ENCODE measurements around the gene ERH.
"Not testable (repeated sequence)": the region's sequence is repeated elsewhere in the genome, so short reads cannot be mapped to it uniquely, and the experiment has no call there.

ERH gene

DNA sequence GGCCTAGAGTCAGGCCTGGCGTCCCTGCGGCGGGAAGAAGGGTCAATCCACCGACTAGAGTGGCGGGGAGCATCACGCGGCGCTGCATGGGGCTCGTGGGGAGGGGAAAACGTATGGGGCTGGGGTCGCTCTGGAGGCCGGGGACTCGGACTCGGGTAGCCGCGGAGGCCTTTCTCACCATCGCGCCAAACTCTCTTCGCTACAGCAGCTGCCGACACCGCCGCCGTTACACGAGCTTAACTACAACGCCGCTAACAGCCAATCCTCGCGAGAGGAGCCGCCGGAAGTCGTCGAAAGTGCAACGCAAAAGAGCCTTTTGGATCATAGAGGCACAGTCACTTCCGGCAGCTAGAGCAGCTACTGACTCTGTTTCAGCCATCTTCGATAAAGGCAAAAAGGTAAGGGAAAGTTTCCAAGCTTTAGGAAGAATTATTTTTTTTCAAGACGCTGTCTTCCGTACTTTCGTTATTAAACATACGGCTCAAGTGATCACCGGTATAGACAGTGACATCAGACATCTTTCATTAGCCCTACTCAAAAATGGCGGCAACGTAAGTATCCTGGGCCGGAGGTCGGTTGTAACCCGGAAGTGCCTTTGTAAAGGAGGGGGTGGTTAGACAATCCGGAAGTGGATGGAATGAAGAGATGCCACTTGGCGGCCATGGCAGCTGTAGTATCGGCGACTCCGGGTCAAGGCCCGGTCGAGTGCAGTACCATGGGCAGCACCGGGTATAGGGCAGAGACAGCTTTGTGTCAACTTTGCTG is at the start of gene ERH, which contains the start of gene SLC39A9:
Gene ERH (minus strand): TSS at position 247 of the 765 bp plus-strand sequence. CDS start 66 bp downstream, at position 181.
Gene SLC39A9 (plus strand): TSS at position 640 of the 765 bp plus-strand sequence. CDS start 678 bp downstream, outside the sequence.
- DNase-seq (ENCODE audit: low spot score) = peak; percentile 92

DNA sequence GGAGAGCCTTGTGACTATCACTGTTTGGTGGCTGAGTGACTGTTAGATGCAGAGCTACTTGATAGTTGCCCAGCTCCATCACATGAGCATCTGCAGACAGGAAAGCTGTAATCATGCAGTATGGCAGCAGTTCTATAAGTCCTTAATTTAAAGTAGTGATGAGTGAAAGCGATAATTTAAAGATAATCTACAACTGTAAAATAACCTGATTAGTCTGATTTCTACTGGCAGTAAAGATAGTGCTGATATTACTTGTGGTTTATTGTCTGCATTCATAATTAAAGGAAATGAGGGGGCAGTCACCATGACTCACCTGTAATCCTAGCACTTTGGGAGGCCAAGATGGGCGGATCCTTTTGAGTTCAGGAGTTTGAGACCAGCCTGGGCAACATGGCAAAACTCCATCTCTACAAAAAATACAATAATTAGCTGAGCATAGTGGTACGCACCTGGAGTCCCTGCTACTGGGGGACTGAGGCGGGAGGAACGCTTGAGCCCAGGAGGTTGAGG is 45.3 kb upstream of the ERH start:
- no peak for DNase-seq (ENCODE audit: low spot score)

DNA sequence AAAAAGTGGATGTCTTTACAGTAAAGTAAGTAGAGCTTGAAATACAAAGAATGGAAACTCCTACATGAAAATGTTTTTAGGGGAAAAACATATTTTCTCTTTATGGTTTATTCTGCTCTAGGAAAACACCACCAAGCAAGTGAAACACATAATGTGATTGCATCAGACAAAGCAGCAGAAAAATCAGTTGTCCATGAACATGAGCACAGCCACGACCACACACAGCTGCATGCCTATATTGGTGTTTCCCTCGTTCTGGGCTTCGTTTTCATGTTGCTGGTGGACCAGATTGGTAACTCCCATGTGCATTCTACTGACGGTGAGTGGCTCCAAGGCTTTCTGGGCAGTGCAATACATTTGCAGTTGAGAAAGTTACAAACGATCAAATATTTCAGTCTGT is 43.8 kb upstream of the ERH start:
- peak; percentile 12 for DNase-seq (ENCODE audit: low spot score)

DNA sequence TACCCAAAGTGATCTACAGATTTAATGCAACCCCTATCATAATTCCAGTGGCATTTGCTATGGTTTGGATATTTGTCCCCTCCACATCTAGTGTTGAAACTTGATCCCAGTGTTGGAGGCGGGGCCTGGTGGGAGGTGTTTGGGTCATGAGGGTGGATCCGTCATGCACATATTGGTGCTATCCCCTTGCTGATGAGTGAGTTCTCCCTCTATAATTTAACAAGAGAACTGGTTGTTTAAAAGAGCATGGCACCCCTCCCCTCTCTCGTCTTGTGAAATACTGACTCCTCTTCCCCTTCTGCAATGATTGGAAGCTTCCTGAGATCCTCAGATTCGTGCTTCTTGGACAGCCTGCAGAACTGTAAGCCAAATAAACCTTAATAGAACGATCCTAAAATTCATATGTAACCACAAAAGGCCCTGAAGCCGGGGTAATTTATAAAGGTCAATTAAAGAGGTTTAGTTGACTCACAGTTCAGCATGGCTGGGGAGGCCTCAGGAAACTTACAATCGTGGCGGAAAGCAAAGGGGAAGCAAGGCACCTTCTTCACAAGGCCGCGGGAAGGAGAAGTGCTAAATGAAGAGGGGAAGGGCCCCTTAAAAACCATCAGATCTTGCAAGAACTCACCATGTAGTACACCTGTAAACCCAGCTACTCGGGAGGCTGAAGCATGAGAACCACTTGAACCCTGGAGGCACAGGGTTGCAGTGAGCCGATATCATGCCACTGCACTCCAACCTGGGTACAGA is 41.6 kb upstream of the ERH start:
- no peak for DNase-seq (ENCODE audit: low spot score)

DNA sequence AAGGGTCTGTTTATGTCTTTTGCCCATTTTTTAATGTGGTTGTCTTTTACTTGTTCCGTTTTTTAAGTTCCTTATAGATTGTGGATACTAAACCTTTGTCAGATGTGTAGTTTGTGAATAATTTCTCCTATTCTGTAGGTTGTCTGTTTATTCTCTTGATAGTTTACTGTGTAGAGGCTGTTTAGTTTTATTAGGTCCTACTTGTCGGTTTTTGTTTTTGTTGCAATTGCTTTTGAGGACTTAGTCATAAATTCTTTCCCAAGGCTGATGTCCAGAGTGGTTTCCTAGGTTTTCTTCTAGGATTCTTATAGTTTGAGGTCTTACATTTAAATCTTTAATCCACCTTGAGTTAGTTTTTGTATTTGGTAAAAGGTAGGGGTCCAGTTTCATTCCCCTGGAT is 34.3 kb upstream of the ERH start:
- no peak for DNase-seq (ENCODE audit: low spot score)

DNA sequence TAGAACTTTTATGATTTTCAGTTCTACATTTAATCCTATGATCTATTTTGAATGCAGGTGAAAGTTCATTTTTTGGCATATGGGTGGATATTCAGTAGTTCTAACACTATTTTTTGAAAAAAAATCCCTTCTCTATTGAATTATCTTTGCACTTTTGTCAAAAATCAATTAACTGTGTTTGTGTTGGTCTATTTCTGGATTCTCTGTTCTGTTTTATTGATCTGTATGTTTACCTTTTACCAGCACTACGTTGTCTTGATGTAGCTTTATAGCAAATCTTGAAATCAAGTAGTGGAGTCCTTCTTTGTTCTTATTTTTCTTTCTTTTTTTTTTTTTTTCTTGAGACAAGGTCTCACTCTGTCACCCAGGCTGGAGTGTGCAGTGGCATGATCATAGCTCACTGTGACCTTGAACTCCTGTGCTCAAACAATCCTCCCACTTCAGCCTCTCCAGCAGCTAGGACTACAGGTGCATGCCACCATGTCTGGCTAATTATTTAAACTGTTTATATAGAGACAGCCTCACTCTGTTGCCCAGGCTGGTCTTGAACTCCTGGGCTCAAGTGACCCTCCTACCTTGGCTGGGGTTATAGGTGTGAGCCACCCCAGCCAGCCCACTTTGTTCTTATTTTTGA is 32.3 kb upstream of the ERH start:
- DNase-seq (ENCODE audit: low spot score) = no peak

DNA sequence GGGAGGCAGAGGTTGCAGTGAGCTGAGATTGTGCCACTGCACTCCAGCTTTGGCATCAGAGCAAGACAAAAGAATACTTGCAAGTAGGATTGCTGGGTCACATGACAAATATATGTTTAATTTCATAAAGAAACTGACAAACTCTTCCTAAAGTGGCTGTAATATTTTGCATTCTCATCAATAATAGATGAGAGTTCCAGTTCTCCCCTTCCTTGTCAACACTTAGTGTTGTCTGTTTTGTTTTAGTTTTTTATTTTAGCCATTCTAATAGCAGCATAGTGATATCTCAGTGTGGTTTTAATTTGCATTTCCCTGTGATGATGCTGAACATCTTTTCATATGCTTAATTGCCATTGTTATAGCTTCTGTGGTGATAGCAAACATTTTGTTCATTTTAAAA is 31.5 kb upstream of the ERH start:
- DNase-seq (ENCODE audit: low spot score) = no peak

DNA sequence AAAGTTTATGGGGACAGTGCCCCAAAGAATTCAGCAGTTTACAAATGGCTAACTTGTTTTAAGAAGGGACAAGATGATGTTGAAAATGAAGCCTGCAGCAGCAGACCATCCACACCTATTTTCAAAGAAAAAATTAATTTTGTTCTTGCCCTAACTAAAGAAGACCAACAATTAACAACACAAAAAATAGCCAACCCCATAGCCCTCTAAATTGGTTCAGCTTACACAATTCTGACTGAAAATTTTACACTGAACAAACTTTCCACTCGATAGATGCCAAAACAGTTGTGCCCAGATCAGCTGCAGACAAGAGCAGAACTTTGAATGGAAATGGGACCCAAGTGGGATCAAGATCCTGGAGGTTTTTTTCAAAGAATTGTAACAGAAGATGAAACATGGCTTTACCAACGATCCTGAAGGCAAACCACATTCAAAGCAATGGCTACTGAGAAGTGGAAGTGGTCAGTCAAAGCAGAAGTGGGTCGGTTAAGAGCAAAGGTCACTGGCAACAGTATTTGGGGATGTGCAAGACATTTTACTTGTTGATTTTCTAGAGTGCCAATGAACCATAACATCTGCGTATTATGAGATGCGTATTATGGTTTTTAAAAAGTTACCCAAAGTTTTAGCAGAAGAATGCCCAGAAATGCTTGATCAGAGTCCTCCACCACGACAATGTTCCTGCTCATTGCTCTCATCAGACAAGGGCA is 30.3 kb upstream of the ERH start:
- DNase-seq (ENCODE audit: low spot score) = no peak

DNA sequence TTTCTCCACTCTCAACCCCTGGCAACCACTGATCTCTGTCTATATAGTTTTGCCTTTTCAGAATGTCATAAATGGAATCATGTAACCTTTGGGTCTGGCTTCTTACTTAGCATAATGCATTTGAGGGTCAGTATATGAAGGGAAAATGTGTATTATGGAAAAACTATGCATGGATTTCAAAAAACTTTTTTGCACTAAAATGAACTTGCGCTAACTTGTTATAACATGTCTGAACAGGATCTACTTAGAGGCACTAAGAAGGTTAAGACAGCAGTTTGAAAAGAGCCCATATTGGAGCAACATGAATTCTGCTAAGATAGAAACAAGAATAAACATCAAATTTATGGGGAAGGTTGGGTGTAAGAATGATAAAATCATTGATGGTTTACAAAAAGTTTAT is 29.5 kb upstream of the ERH start:
- DNase-seq (ENCODE audit: low spot score) = no peak

DNA sequence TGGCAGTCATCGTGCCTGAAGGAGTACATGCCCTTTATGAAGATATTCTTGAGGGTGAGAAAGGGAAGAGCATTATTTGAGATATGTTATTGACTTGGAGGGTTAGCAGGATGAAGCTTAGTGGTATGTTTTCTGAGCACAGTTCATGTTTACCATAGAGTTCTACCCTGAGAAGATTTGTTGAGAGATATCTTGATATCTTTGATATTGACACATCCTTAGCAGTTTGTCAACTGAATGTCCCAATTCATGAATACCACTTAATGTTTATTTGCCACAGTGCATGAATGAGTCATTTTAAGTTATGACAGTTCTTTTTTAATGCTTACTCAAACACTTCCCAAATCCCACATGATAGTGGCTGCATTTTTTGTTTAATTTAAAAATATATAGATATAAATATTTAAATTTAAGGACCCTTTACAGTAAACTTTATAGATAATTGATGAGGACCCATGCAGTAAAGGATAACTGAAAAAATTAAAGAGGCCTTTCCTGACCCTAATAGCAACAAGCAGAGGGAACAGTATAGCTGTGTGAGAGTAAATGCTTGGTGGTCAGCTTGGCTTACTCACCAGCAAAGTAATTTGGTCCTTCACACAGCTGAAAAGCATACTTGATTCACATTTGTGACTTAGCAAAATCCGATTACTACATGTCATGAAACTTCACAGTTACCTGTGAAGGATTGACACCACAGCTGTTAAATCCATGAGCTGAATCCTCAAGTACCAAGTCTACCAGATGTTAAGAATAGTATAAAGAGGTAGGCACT is 26.2 kb upstream of the ERH start:
- DNase-seq (ENCODE audit: low spot score) = no peak

DNA sequence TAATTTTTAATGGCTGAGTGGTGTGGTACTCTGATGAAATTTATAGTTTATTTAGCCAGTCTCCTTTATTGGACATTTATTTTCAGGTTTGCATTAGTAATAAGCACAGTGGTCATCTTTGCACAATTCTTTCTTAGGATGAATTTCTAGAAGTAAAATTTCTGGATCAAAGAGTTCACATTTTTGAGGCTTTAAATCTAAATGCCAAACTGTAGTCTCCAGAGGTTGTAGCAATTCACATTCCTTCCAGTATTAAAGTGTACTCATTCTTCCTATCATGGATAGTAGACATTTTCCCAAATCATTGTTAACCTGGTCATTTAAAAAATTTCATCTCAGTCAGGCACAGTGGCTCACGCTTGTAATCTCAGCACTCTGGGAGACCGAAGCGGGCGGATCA is 25.2 kb upstream of the ERH start:
- no peak for DNase-seq (ENCODE audit: low spot score)

DNA sequence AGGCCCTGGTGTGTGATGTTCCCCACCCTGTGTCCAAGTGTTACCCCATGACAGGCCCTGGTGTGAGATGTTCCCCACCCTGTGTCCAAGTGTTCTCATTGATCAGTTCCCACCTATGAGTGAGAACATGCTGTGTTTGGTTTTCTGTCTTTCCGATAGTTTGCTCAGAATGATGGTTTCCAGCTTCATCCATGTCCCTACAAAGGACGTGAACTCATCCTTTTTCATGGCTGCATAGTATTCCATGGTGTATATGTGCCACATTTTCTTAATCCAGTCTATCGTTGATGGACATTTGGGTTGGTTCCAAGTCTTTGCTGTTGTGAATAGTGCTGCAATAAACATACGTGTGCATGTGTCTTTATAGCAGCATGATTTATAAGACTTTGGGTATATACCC is 18.0 kb upstream of the ERH start:
- DNase-seq (ENCODE audit: low spot score) = not testable (repeated sequence)

DNA sequence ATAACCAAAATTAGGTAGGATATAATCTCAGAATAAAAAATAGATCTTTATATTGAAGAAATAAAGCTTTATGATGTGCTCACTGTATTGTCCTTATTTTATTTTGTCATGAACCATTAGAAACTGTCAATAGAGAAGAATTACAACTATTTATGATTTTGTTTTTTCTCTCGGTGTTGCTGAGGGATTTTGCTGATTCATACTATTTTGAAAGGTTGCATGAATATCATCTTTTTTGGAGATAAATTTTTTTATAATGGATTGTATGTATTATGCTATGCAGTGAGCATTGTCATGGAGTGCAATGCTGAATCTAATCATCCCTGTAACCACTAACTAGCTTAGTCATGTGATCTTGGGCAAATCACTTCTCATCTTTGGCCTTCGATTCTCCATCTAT is 15.4 kb upstream of the ERH start:
- no peak for DNase-seq (ENCODE audit: low spot score)

DNA sequence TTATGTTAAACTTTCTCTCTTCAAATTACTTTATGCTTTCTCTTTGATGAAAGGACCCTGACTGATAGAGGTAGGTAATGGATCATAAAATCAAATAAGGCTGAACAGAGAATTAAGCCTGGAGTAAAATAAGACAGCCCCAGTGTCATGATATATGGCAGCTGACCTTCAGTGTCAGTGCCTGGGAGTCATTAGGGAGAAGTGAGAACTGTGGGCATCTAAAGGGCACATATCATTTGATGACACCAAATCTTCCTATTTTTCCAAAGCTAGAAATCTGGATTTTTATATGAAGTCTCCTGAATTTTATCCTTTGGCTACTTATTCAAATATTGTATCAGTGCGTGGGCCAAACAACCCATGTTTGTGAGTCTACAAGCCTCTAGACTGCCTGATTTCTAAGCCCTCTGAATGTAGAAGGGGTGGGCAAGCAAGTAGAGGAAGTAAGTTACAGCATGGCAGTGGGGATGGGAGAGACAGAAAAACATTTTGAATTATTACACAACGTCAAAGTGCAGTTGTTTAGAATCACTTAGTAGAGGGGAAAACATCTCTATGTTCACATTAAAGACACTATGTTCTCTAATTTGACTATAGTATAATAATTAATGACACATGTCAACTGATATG is 10.3 kb upstream of the ERH start:
- DNase-seq (ENCODE audit: low spot score) = no peak

DNA sequence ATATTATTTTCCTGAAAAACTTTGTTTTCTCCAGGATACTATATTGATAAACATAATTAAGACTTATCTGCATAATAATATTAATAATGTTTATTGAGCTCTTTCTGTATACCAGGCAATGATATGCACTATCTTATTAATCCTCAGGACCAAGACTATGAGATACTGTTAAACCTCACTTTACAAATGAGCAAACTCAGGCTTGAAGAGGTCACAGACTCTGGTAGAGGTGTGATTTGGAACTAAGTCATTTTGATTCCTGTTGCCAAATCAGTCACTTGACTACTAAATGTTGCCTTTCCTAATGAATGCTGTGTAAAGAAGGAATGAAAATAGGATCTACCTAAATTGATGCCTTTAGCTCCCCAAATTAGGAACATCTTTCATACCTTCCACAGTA is 7.7 kb upstream of the ERH start:
- DNase-seq (ENCODE audit: low spot score) = no peak

DNA sequence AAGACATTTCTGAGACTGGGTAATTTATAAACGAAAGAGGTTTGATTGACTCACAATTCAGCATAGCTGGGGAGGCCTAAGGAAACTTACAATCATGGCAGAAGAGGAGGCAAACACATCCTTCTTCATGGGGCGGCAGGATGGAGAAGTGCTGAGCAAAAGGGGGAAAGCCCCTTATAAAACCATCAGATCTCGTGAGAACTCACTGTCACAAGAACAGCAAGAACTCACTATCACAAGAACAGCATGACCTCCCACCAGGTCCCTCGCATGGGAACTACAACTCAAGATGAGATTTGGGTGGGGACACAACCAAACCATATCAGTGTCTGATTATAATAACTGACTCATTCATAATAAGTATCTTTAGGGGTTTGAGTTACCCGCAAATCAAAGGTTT is 6.8 kb upstream of the ERH start:
- DNase-seq (ENCODE audit: low spot score) = no peak

DNA sequence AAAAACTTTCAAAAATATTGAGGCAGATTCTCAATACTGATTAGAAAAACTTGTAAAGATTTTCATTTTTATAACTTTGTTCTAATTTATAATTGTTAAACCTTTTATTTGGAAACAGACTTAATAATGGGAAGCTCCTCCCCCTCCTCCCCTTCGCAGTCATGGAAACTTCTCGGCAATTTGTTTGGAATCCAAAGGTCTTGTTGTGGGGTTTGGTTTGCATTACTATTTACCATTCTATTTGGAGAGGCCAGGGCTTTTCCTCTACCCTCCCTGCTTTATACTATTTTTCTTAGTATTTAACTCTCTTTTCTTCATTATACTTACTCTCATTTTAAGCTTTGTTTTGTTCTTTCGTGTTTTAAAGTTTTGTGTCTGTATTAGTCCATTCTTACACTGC is 6.4 kb upstream of the ERH start:
- DNase-seq (ENCODE audit: low spot score) = no peak

DNA sequence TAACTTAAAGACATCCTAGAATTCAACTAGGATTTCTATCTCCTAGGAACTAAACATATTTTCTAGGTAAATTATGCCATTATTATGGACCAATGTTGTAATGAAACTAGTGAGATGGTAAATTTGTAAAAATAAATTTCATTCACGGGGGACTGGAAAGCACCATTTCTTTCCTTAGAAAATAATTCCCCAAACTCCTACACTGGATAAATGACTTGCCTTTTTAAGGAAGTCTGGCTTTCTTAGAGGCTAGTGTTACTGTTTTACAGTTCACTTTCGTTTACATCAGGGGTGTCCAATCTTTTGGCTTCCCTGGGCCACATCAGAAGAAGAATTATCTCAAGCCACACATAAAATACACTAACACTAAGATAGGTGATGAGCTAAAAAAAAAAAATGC is 3.7 kb upstream of the ERH start:
- DNase-seq (ENCODE audit: low spot score) = no peak

DNA sequence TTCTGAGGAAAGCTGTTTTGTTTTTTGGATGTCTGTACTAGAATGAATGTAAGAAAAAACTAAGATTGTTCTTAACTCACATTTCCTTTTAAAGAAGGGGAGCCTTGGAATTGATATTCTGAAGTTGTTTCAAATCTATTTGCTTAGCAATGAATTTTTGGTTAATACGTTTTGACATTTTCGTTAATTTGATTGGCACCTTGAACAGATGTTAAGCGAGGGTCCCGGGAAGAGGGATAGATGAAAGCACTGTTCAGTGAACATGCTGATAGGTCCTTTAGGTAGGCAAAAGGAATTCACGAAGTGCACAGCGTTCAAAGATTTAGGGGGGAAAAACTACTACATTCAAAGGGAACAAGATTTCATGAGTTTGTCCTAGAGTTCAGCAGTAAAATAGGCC is 2.1 kb upstream of the ERH start:
- no peak for DNase-seq (ENCODE audit: low spot score)

DNA sequence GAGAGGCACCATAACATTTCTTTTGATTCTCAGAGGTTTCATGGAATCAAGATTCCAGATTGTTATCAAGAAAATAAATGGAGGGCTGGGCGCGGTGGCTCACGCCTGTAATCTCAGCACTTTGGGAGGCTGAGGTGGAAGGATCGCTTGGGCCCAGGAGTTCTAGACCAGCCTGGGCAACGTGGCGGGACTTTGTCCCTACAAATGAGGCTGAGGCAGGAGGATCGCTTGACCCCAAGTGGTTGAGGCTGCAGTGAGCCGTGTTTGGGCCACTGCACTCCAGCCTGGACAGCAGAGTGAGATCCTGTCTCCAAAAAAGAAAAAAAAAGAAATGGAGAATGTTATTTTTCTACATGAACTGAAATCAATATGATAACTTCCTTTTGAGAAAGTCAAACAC is 1.7 kb upstream of the ERH start:
- DNase-seq (ENCODE audit: low spot score) = no peak

DNA sequence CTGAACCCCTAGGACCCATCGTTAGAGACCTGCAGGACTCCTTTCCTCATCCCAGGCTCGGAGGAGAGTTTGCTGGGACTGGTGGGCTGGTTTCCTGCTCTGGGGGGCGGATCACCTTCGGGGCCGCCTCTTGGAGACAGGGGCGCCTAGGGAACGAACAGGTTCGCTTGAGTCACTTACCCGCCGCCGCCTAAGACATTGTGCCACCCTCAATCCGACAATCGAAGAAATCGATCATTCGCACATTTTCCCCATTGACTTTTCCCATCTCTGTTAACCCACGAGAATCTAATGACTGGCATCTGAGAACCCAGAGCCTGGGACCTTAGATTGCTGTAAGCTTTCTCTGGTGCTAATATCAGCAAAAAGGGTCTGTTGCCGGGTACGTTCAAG is 715 bp upstream of the ERH start:
- no peak for DNase-seq (ENCODE audit: low spot score)

Data from germinal center (tissue), 1 donor.